GM12873 (cell line): Measurements from ENCODE around the gene ARMC10.

Experiments
- CTCF ChIP-seq: IDR thresholded peaks from 2 replicates; pipeline ENCODE4 v1.5.1; 2012; ENCODE audit warnings: low read depth, mild to moderate bottlenecking, moderate library complexity, low read length, control low read depth; ENCODE audit not compliant: insufficient read depth; ENCODE audit errors: missing control alignments

The ARMC10 gene

GRCh38 chr7:103074519-103075336 lies at the start of gene ARMC10, which contains the start of gene FBXL13:
TSS of gene ARMC10 (plus strand) at chr7:103075140. CDS start at chr7:103075273, 133 bp downstream.
TSS of gene FBXL13 (minus strand) at chr7:103074796.
- TF ChIP-seq CTCF = peak; percentile 6

GRCh38 chr7:103025341-103025740 lies 49.6 kb upstream of the ARMC10 start:
- TF ChIP-seq CTCF = no peak

- no peak for TF ChIP-seq CTCF
Observed at GRCh38 chr7:103031024-103031423, 43.9 kb upstream of the ARMC10 start.

- no peak for TF ChIP-seq CTCF
Observed at GRCh38 chr7:103031781-103032180, 43.2 kb upstream of the ARMC10 start.

- no peak for TF ChIP-seq CTCF
Observed at GRCh38 chr7:103037476-103037822, 37.5 kb upstream of the ARMC10 start.

- no peak for TF ChIP-seq CTCF
Observed at GRCh38 chr7:103048833-103049232, 26.1 kb upstream of the ARMC10 start.

- no peak for TF ChIP-seq CTCF
Observed at GRCh38 chr7:103051519-103051918, 23.4 kb upstream of the ARMC10 start.
